ENCODE results near the gene TAPT1. TPM values are rescaled to one million over a fixed set of nuclear protein-coding genes. Genes with fewer than 3 reads are reported as not detected.
A peak's percentile ranks its signal among the peaks of the same experiment; 100 is the strongest.

The TAPT1 gene
- total and polyA plus RNA-seq, 8 donors: 7.3 to 27.7 (median 19.2) TPM

- TF ChIP-seq CTCF (IDR thresholded peaks at IDR 0.05): no peak
- WGBS, 2 donors: 59 to 64% methylated on average over 1 of the region's 1 CpG
- Histone ChIP-seq H3K4me1 (no peaks in the 10 kb centered on the region), H3K4me3 (no peak overlapping the region), H3K9me3 (no peaks in the 10 kb centered on the region), H3K27me3 (no peaks in the 10 kb centered on the region), H3K27ac (no peak overlapping the region), H3K36me3 (no peaks in the 10 kb centered on the region)
- intact Hi-C loops (cut with DNase I): loop anchor here in 2 of 3 donors (10.0 kb wide), 2 partner anchors 64 to 244 kb away; no protein-coding TSS in a partner anchor
- no peak for DNase-seq
- no peak for FAIRE-seq
- no peak for ATAC-seq
These were observed 43.0 kb upstream of the TAPT1 start for GRCh38 chr4:16269240-16269639.

GRCh38 chr4:16268290-16268689 is 42.0 kb upstream of the TAPT1 start:
- intact Hi-C loops (cut with DNase I): loop anchor here in 2 of 3 donors (10.0 kb wide), 2 partner anchors 63 to 243 kb away; no protein-coding TSS in a partner anchor
- Histone ChIP-seq H3K4me1 (no peaks in the 10 kb centered on the region), H3K4me3 (no peak overlapping the region), H3K36me3 (no peaks in the 10 kb centered on the region), H3K27me3 (no peaks in the 10 kb centered on the region), H3K9me3 (no peaks in the 10 kb centered on the region), H3K27ac (no peak overlapping the region)
- TF ChIP-seq CTCF (IDR thresholded peaks at IDR 0.05): no peak
- no peak for FAIRE-seq
- 46 to 61% methylated on average over 3 of the region's 3 CpGs for WGBS, 2 donors
- ATAC-seq: no peak
- DNase-seq: no peak

- H3K36me3 ChIP-seq: no peaks in the 10 kb centered on the region
- no peak for TF ChIP-seq CTCF (IDR thresholded peaks at IDR 0.05)
- no peak overlapping the region for H3K4me3 ChIP-seq
- FAIRE-seq (no peak), DNase-seq (no peak), ATAC-seq (no peak)
- no peaks in the 10 kb centered on the region for H3K4me1 ChIP-seq
- intact Hi-C loops (cut with DNase I): loop anchor here in 2 of 3 donors (10.0 kb wide), 2 partner anchors 63 to 243 kb away; no protein-coding TSS in a partner anchor
- no peaks in the 10 kb centered on the region for H3K9me3 ChIP-seq
- H3K27me3 ChIP-seq: no peaks in the 10 kb centered on the region
- H3K27ac ChIP-seq: no peak overlapping the region
- WGBS, 2 donors: 96 to 97% methylated on average over 1 of the region's 1 CpG
These were observed 41.4 kb upstream of the TAPT1 start for GRCh38 chr4:16267639-16268038.

GRCh38 chr4:16265820-16266219 is 39.5 kb upstream of the TAPT1 start:
- Histone ChIP-seq H3K9me3 (no peaks in the 10 kb centered on the region), H3K36me3 (no peaks in the 10 kb centered on the region), H3K27me3 (no peaks in the 10 kb centered on the region), H3K27ac (no peak overlapping the region), H3K4me1 (no peaks in the 10 kb centered on the region), H3K4me3 (no peak overlapping the region)
- intact Hi-C loops (cut with DNase I): loop anchor here in 2 of 3 donors (10.0 kb wide), 2 partner anchors 61 to 241 kb away; no protein-coding TSS in a partner anchor
- no peak for TF ChIP-seq CTCF (IDR thresholded peaks at IDR 0.05)
- DNase-seq (peak in 1 of 6 donors; percentile 17), ATAC-seq (no peak), FAIRE-seq (no peak)
- WGBS, 2 donors: 96% methylated on average over 3 of the region's 3 CpGs

GRCh38 chr4:16264798-16265197 is 38.5 kb upstream of the TAPT1 start:
- peak in 3 of 4 donors; percentile 78 to 84 (median 78) for ATAC-seq
- Histone ChIP-seq H3K4me3 (no peak overlapping the region), H3K4me1 (no peaks in the 10 kb centered on the region), H3K27ac (no peak overlapping the region), H3K27me3 (no peaks in the 10 kb centered on the region), H3K9me3 (no peaks in the 10 kb centered on the region), H3K36me3 (no peaks in the 10 kb centered on the region)
- no peak for DNase-seq
- TF ChIP-seq CTCF (IDR thresholded peaks at IDR 0.05): peak in 3 of 4 donors; percentile 32 to 42 (median 40)
- FAIRE-seq: peak; percentile 64
- WGBS, 2 donors: 12 to 19% methylated on average over 3 of the region's 3 CpGs
- intact Hi-C loops (cut with DNase I): loop anchor here in 2 of 3 donors (10.0 kb wide), 2 partner anchors 60 to 240 kb away; no protein-coding TSS in a partner anchor

All from pancreas (tissue), 10 donors.